DND-41 (cell line): ENCODE measurements around the gene AADACL3.
"Not testable (repeated sequence)": the region's sequence is repeated elsewhere in the genome, so short reads cannot be mapped to it uniquely, and the experiment has no call there.

Experiments
- ATAC-seq: fragments of 200-7000 bp; cut with Tn5 transposase; 3 replicates; pipeline ENCODE4 v1.9.1; 2021; ENCODE audit warnings: low read depth; ENCODE audit not compliant: insufficient read depth
- DNase-seq: peaks from one replicate; pipeline ENCODE4 v3.0.0-alpha.2; 2020
- H2AFZ ChIP-seq: 2 replicates; pipeline ENCODE4 v1.6.0; 2012; ENCODE audit warnings: low read depth, low read length
- H3K27ac ChIP-seq: 2 replicates; pipeline ENCODE4 v1.5.1; 2012; ENCODE audit warnings: low read length, inconsistent platforms
- H3K27me3 ChIP-seq: fragments of 200-600 bp; sonication (generic); 2 replicates; pipeline ENCODE4 v1.6.0; 2012; ENCODE audit warnings: low read length, mild to moderate bottlenecking, inconsistent platforms; ENCODE audit not compliant: insufficient read depth, poor library complexity
- H3K36me3 ChIP-seq: 2 replicates; pipeline ENCODE4 v1.5.1; 2012; ENCODE audit warnings: low read length, inconsistent platforms; ENCODE audit not compliant: insufficient read depth
- H3K4me1 ChIP-seq: 2 replicates; pipeline ENCODE4 v1.5.1; 2012; ENCODE audit warnings: mild to moderate bottlenecking, low read length; ENCODE audit not compliant: insufficient read depth
- H3K4me2 ChIP-seq: 2 replicates; pipeline ENCODE4 v1.6.0; 2012; ENCODE audit warnings: mild to moderate bottlenecking, moderate library complexity, low read length, inconsistent platforms; ENCODE audit not compliant: insufficient read depth
- H3K4me3 ChIP-seq, 2 experiments: fragments of 200-600 bp in 1 of 2; shearing (Covaris generic) in 1 of 2; 2 replicates each; pipeline ENCODE4 v1.5.1; 2012 to 2016; ENCODE audit warnings: inconsistent platforms in 2 of 2, low read length in 2 of 2, mild to moderate bottlenecking in 2 of 2, low read depth in 1 of 2, moderate library complexity in 1 of 2
- H3K79me2 ChIP-seq: 2 replicates; pipeline ENCODE4 v1.6.0; 2012; ENCODE audit warnings: low read length, inconsistent platforms; ENCODE audit not compliant: insufficient read depth
- H3K9ac ChIP-seq: 2 replicates; pipeline ENCODE4 v1.6.0; 2012; ENCODE audit warnings: low read depth, mild to moderate bottlenecking, inconsistent platforms, low read length, moderate library complexity
- H3K9me3 ChIP-seq: 2 replicates; pipeline ENCODE4 v1.5.1; 2012; ENCODE audit warnings: low read length, moderate library complexity, mild to moderate bottlenecking, inconsistent platforms; ENCODE audit not compliant: insufficient read depth, severe bottlenecking
- H4K20me1 ChIP-seq: 2 replicates; pipeline ENCODE4 v1.6.0; 2012; ENCODE audit warnings: low read length; ENCODE audit not compliant: insufficient read depth
- CTCF ChIP-seq: IDR thresholded peaks from 2 replicates; pipeline ENCODE4 v1.5.1; 2012; ENCODE audit warnings: borderline replicate concordance, low read length, moderate library complexity, mild to moderate bottlenecking; ENCODE audit not compliant: poor library complexity, severe bottlenecking; ENCODE audit errors: extremely low read depth
- EZH2 ChIP-seq: IDR thresholded peaks from 3 replicates; pipeline ENCODE4 v1.6.1; 2012; ENCODE audit warnings: borderline replicate concordance, low read depth, mild to moderate bottlenecking, moderate library complexity, low read length, inconsistent platforms; ENCODE audit not compliant: severe bottlenecking

The AADACL3 gene

DNA sequence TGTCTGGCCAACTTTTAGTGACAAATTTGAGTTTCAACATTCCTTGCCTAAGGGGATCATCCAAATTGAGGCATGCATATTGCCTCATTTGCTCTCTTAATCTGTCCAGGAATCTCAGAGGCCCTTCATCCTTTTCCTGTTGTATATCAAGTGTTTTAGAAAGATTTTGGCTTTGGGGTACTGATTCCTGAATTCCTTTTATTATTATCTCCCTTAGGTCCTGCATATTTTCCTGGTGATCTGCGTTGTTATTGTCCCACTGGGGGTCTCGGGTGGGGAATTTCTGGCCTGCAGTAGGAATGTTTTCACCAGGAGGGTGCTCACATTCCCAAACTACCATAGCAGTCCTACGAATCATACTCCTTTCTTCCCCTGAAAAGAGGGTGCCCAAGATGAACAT is 4.4 kb upstream of the AADACL3 start:
- H3K27me3 ChIP-seq: peaks cover 11% of the 10 kb centered on the region
- H3K4me3 ChIP-seq: no peak overlapping the region
- ATAC-seq: no peak
- no peaks in the 10 kb centered on the region for H3K9me3 ChIP-seq
- no peaks in the 10 kb centered on the region for H3K79me2 ChIP-seq
- TF ChIP-seq CTCF (no peak), EZH2 (no peak)
- DNase-seq: no peak
- H3K4me2 ChIP-seq: no peak overlapping the region
- H3K9ac ChIP-seq: no peak overlapping the region
- H3K36me3 ChIP-seq: no peaks in the 10 kb centered on the region
- H3K4me1 ChIP-seq: no peaks in the 10 kb centered on the region
- H3K27ac ChIP-seq: no peak overlapping the region
- no peaks in the 10 kb centered on the region for H4K20me1 ChIP-seq
- H2AFZ ChIP-seq: no peak overlapping the region

GRCh38 chr1:12712076-12712475 is 3.8 kb upstream of the AADACL3 start:
- H3K9ac ChIP-seq: no peak overlapping the region
- peaks cover 11% of the 10 kb centered on the region for H3K27me3 ChIP-seq
- DNase-seq: no peak
- no peaks in the 10 kb centered on the region for H3K9me3 ChIP-seq
- TF ChIP-seq CTCF (no peak), EZH2 (no peak)
- H3K79me2 ChIP-seq: no peaks in the 10 kb centered on the region
- no peak overlapping the region for H3K27ac ChIP-seq
- H4K20me1 ChIP-seq: no peaks in the 10 kb centered on the region
- H3K4me3 ChIP-seq: no peak overlapping the region
- no peak overlapping the region for H2AFZ ChIP-seq
- no peaks in the 10 kb centered on the region for H3K4me1 ChIP-seq
- no peaks in the 10 kb centered on the region for H3K36me3 ChIP-seq
- H3K4me2 ChIP-seq: no peak overlapping the region
- ATAC-seq: no peak

GRCh38 chr1:12712929-12713328 is 3.0 kb upstream of the AADACL3 start:
- Histone ChIP-seq H3K27ac (no peak overlapping the region), H3K4me3 (no peak overlapping the region), H3K9ac (no peak overlapping the region), H3K36me3 (no peaks in the 10 kb centered on the region), H3K79me2 (no peaks in the 10 kb centered on the region), H3K27me3 (peaks cover 11% of the 10 kb centered on the region), H4K20me1 (no peaks in the 10 kb centered on the region), H2AFZ (no peak overlapping the region), H3K9me3 (no peaks in the 10 kb centered on the region), H3K4me1 (no peaks in the 10 kb centered on the region), H3K4me2 (no peak overlapping the region)
- ATAC-seq (no peak), DNase-seq (no peak)
- TF ChIP-seq EZH2: no peak
- TF ChIP-seq CTCF: no peak

DNA sequence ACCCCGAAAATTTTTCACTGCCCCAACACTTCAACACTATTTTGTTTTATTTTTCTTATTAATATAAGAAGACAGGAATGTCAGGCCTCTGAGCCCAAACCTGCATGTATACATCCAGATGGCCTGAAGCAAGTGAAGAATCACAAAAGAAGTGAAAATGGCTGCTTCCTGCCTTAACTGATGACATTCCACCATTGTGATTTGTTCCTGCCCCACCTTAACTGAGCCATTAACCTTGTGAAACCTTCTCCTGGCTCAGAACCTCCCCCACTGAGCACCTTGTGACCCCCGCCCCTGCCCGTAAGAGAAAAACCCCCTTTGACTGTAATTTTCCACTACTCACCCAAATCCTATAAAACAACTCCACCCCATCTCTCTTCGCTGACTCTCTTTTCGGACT is 2.3 kb upstream of the AADACL3 start:
- DNase-seq, H3K4me1 ChIP-seq, H3K4me2 ChIP-seq: not testable (repeated sequence)

More for the DNA sequence above, 2.3 kb upstream of the AADACL3 start:
- H3K79me2 ChIP-seq, H2AFZ ChIP-seq, H3K27ac ChIP-seq, H3K9me3 ChIP-seq, H3K4me3 ChIP-seq, H3K36me3 ChIP-seq, ATAC-seq, H3K9ac ChIP-seq, H4K20me1 ChIP-seq: not testable (repeated sequence)
- peaks cover 11% of the 10 kb centered on the region for H3K27me3 ChIP-seq
